Measurements from ENCODE around the gene PRDM1.
A peak's percentile ranks its signal among the peaks of the same experiment; 100 is the strongest.

The PRDM1 gene

DNA sequence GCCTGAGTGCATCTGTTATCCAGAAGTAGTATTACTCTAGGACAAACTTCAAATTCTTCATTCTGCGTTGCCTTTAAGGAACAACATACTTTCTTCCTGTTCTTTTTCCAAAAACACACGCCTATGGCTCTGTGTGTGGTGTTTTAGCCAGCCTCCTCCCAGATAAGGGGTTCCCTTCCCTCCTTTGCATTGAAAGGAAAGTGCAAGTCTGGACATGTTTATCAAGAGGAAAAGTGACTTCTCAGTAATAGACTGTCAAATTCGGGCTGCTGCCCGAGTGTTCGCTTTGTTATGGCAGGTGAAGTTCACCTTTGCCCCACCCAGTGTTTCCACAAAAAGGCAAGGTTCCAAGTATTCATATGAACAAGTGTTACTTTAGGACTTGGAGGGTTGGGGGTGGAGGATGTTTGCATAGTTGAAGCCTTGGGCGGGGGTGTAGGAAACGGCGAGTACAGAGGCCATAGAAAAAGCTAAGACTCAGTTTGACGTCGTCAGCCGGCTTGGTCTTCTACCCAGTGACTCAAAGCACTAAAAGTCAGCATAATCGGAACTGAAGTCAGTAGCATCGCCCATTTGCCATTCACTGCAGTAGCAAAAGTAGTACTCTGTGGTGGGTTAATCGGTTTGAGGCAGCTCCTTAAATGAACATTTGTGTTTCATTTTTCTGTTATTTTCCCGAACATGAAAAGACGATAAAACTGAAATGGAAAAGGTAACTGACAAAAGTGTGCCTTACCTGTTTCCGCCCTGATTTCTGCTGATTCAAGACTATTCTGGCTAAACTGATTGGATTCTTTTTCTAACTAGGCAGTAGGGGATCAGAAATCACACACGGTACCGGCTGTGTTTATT is 12.5 kb downstream of the PRDM1 start:
- DNase-seq: peak in 3 of 4 experiments; percentile 23 to 45 (median 39)

DNA sequence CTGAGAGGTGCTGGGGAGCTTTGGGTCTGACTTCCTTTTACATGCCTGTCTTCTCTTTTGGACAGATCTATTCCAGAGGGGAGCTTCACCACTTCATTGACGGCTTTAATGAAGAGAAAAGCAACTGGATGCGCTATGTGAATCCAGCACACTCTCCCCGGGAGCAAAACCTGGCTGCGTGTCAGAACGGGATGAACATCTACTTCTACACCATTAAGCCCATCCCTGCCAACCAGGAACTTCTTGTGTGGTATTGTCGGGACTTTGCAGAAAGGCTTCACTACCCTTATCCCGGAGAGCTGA is 13.1 kb downstream of the PRDM1 start:
- no peak for DNase-seq

DNA sequence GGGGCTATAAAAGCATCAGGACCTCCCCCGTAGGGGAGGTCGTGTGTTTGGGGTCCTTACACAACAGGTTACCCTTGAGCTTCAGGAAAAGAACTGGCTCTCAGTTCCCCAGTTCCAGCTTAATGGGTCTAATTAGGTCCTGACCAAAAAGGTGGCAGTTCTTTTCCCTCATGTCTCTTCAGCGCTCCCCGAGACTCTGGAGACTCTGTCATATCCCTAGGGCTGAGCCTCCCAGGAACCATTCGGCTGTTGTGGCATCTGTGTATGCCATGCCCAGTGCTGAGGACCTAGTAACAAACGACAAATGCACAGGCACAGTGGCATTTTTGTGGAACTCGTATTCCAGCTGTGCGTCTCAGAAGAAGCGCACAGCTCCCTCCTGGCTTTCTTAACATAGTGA is 14.6 kb downstream of the PRDM1 start:
- no peak for DNase-seq

DNA sequence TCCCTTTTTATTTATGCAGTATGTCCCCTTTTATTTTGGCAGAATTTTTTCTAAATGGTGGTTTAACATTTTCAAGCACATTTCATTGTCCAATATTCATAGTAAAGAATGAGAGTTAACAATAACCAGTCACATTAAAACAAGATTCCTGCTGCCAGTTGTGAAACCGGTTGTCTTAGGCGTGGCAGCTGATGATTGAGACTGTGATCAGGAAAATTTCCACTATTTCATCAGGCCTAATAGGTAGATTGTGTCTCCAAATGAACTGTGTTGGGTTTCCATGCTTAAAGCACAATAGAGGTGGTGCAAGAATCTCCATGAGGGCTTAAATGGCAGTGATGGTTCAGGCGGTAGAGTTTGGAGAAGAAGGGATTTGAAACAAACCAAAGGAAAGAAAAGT is 15.3 kb downstream of the PRDM1 start:
- DNase-seq: no peak

DNA sequence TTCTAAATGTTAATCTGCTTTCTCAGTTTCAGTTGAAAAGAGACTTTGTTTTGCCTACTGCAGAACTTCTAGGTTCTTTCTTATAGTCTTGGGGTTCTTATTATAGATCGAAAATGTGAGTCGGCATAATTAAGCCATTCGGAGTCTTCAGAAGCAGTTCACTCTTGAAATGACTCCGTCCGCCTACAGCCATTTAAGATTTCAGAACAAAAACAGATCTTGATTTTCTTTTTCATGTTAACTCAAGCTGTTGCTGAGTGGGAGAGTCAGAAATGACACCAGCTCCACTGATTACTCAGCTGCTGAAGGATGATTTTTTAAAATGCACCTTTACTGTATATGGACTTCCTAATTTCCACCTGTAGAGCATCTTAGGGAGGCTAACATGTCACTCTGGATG is 15.9 kb downstream of the PRDM1 start:
- DNase-seq: no peak

DNA sequence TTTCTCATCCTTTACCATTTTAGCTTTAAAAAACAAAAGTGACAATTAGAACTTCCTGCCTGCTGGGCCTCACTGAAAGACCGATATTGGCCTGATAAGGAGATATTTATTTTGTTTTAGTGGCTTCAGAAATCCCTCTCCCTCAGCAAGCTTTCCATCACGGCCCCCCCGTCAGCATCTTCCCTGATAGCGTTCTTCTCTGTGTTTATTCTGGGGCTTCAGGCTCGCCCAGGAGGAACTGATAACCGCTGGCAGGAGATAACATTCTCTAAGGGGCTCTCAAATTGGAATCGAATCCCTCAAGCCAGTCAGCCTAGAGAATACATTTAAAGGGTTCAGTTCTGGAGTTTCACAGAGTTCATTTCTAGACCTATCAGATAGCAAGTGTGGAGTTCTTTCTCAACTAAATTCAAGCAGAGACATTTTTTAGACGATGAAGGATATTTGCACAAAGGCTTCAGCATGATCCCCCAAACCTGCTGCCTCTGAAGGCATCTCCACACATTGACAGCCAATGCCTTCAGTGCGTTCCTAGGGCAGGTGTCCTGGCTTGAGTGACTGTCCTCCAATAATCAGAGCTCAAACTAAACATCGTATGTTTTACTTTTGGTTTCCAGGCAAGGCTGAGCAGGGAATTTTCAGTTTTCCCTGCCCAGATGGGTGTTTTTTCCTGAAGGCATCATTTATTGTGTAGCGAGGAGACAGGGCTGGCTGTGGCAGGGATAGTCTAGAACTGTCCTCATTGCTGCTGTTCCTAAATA is 17.0 kb downstream of the PRDM1 start:
- no peak for DNase-seq

DNA sequence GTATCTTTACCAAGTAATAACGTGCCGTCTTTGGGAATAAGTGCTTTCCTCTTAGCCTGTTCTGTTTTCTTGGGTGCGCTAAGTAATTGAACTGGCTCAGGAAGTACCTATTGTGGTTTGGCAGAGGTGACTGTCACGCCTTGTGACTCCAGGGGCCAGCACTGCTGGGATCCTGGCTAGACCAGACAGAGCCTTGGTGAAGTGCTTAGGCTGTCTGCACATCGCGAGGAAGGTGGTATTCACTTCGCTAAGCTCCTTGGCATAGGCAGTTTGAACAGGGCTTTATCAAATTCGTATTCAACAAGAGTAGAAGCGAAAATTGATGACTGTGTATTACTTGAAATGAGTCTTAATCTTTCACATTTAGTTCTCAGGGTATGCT is 17.6 kb downstream of the PRDM1 start:
- DNase-seq: no peak

DNA sequence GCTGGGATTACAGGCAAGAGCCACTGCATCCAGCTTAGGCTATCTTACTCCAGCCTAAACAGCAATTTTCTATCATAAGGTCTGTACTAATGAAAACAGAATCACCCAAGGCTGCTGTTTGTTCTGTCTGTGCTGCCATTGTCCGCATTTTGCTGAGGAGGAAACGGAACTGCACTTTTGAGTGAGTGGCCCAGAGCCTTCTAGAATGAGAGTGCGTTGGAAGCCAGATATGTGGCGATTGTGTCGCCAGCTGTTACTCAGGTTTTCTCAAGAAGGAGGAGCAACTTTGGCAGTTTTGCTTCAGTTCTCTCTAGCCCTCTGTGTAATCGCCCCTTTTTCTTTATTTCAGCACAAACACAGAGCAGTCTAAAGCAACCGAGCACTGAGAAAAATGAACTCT is 18.3 kb downstream of the PRDM1 start:
- no peak for DNase-seq

DNA sequence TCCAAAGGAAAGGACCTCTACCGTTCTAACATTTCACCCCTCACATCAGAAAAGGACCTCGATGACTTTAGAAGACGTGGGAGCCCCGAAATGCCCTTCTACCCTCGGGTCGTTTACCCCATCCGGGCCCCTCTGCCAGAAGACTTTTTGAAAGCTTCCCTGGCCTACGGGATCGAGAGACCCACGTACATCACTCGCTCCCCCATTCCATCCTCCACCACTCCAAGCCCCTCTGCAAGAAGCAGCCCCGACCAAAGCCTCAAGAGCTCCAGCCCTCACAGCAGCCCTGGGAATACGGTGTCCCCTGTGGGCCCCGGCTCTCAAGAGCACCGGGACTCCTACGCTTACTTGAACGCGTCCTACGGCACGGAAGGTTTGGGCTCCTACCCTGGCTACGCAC is 18.8 kb downstream of the PRDM1 start:
- no peak for DNase-seq

DNA sequence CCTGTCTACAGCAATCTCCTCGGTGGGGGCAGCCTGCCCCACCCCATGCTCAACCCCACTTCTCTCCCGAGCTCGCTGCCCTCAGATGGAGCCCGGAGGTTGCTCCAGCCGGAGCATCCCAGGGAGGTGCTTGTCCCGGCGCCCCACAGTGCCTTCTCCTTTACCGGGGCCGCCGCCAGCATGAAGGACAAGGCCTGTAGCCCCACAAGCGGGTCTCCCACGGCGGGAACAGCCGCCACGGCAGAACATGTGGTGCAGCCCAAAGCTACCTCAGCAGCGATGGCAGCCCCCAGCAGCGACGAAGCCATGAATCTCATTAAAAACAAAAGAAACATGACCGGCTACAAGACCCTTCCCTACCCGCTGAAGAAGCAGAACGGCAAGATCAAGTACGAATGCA is 19.4 kb downstream of the PRDM1 start:
- DNase-seq: no peak

DNA sequence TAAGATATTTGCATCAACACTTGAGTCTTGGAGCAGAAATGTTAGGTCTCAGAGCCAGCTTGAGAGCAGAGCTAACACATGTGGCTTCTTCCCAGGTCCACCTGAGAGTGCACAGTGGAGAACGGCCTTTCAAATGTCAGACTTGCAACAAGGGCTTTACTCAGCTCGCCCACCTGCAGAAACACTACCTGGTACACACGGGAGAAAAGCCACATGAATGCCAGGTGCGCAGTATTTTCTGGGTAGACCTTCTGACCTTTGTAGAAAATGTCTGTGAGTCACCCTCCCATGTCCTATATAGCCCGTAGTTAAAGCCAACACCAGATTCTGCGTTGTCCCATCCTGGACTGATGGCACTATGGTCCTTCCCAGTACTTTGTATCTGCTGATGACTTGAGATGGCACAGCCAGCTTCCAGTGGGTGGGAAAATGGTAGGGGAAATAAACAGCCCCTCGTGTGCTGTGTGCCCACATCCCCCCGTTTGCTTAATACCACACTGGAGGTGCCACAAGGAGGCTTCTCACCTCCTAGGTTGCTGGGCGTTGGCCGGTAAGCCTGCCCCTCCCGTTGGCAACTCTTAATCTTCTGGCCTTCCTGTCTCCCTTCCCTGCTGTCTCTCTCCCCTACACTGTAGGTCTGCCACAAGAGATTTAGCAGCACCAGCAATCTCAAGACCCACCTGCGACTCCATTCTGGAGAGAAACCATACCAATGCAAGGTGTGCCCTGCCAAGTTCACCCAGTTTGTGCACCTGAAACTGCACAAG is 20.3 kb downstream of the PRDM1 start:
- DNase-seq: no peak

DNA sequence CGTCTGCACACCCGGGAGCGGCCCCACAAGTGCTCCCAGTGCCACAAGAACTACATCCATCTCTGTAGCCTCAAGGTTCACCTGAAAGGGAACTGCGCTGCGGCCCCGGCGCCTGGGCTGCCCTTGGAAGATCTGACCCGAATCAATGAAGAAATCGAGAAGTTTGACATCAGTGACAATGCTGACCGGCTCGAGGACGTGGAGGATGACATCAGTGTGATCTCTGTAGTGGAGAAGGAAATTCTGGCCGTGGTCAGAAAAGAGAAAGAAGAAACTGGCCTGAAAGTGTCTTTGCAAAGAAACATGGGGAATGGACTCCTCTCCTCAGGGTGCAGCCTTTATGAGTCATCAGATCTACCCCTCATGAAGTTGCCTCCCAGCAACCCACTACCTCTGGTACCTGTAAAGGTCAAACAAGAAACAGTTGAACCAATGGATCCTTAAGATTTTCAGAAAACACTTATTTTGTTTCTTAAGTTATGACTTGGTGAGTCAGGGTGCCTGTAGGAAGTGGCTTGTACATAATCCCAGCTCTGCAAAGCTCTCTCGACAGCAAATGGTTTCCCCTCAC is 21.0 kb downstream of the PRDM1 start:
- no peak for DNase-seq

DNA sequence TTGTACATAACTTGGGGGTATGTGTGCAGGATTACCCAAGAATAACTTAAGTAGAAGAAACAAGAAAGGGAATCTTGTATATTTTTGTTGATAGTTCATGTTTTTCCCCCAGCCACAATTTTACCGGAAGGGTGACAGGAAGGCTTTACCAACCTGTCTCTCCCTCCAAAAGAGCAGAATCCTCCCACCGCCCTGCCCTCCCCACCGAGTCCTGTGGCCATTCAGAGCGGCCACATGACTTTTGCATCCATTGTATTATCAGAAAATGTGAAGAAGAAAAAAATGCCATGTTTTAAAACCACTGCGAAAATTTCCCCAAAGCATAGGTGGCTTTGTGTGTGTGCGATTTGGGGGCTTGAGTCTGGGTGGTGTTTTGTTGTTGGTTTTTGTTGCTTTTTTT is 22.0 kb downstream of the PRDM1 start:
- no peak for DNase-seq

DNA sequence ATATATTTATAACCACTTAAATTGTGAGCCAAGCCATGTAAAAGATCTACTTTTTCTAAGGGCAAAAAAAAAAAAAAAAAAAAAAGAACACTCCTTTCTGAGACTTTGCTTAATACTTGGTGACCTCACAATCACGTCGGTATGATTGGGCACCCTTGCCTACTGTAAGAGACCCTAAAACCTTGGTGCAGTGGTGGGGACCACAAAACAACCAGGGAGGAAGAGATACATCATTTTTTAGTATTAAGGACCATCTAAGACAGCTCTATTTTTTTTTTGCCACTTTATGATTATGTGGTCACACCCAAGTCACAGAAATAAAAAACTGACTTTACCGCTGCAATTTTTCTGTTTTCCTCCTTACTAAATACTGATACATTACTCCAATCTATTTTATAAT is 22.9 kb downstream of the PRDM1 start:
- no peak for DNase-seq

DNA sequence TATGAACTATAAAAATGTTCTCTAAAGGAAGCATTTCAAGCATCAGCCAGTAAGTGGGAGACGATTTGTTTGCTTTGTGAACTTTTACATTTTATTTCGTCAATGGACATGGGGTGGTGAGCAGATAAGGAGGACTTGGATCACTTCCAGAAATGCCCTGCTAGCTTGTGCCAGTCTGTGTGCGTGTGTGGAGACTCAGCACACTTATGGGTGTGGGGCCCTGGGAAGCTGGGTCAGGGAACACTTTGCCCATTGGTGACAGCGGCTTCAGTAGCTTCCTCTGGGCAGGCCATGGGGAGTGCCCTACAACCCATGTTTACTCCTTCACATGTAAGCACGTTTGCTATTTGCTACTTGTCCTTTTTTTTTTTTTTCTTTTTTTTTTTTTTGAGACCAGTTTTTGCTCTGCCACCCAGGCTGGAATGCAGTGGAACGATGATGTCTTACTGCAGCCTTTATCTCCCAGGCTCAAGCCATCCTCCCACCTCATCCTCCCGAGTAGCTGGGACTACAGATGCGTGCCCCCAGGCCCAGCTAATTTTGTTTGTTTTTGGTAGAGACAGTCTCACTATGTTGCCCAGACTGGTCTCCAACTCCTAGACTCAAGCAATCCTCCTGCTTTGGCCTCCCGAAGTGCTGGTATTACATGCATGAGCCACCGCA is 24.2 kb downstream of the PRDM1 start:
- no peak for DNase-seq

DNA sequence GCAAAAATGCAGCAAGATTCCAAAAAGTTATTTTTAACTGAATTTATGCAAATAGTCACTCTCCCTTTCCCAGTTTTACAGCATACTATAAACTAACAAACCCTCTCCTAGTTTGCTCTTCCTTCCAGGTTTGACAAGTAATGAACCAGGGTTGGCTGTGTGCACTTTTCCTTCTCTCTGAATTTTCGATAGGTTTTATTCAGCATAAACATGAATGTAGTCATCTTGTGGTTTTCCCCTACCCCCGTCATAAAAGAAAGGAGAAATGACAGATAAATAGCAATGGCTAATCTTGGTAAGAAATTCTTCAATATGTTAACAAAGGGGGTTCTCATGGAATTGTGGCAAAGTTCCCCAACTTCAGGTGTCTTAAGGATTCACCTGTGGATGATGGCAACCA is 26.3 kb downstream of the PRDM1 start:
- no peak for DNase-seq

DNA sequence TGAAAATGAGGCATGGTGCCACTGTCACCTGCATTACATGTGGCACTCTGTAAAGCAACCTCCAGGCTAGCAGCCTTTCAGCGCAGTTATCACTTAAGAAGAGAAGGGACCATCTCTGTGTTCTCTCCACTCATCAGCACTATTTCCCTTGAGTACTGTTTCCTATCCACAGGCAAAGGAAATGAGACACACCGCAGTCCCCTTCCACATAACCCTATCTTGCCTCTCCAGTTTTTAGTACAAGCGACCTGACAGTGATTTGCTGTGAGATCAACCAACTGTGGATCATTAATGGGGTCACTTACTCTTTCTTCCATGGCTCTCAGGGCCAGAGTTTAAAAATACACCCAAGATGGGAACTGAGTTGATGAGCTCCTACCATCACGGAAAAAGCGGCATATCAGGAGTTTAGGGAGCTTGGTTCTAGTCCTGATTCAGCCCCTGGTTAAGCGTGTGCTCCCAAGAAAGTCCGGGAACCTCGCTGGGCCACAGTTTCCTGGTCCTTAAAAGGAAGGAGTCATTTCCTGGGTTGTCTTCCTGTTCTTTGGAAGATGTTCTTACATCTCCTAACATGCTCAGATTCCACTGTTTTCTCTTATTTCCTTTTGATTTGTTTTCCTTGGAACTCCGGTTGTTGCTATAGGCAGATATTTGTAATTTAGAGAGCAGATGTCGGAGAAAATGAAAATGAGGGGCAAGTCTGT is 27.3 kb downstream of the PRDM1 start:
- DNase-seq: no peak

DNA sequence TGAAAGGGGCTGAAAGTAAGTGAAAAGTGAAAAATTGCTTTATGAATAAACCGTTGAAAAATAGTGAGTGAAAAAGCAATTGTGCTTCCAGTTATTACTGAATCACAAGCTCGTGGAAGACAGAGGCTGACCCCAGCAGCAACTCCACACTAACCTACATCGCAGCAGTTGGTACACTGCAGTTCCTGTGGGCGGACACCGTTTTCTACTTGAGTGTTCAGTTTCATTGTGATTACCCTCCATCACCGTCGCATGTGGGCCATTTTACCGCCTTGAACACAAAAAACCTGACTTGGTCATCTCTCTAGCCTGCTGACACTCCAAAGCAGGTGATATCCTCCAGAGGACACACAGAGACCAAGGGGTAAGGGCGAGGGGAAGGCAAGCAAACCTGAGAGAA is 28.4 kb downstream of the PRDM1 start:
- no peak for DNase-seq

DNA sequence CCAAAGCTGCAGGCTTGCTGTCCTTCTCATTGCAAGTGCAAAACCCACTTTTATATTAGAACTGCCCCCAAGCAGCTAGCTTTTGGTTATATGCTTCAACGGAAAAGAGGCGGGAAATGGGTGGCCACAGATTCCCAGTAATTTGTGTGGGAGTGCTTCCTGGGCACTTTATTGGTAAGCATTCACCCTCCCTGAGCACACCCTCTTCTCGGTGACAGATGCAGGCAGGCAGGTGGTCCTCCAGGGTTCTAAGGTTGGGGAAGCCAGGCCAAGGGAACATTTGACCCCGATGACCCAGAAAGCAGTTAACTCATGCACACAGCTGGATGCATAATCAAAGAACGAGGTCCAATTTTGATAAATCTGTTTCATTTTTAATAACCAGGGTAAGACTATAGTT is 29.1 kb downstream of the PRDM1 start:
- no peak for DNase-seq

DNA sequence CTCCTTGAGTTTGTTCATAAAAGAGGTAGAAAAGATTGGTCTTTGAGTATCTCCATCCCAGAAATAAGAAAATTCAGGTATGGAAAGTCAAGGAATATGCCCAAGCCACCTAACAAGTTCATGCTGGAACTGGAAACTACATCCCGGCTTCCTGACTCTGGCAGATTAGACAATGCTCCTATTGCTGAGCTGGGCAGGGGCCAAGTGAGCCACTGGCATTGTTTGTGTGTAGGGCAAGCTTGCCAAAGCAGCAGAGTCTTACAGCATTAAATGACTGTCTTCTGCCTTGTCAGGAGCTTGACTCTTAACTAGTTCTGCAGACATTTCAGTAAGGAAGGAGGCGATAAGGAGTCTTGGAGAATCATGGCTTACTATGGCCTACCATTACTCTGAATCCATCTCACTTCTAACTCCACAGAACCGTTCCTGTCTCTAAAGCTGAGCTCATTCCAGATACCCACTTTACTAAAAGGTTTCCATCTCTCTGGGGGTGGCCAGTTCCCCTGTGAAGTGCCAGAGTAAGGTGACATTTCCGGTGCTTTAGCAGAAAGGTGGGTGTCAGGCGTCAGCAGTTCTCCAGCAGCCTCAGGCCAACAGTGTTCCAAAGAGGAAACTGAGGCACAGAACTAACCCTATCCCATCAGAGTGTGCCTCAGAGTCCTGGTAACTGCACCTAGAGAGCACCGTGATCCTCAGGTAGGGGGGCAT is 30.1 kb downstream of the PRDM1 start:
- DNase-seq: no peak

DNA sequence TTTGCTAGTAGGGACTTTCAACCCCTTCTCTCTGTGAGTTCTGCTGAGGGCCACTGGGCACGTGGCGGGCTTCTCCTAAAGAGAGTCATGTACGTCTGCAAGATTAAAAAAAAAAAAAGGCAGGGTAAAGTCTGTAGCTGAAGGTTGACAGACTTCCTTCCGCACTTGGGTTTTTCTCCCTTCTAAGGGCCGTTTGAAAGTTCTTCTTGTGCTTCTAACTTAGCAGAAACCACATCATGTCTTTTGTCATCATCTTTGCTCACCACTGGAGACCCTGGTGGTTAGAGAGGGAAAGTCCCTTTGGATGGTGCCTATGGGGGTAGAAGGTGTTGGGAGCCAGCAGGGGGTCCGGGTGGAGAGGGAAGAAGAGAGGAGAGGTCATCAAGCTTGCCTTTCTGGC is 31.4 kb downstream of the PRDM1 start:
- peak in 2 of 4 experiments; percentile 26 to 43 for DNase-seq

Data from activated naive CD4-positive, alpha-beta T cell (primary cell).